ENCODE results near the gene CFAP73. TPM values are rescaled to one million over a fixed set of nuclear protein-coding genes. Genes with fewer than 3 reads are reported as not detected.

CFAP73 gene
- total RNA-seq, 1 experiment from 2014 or later: 0.34 TPM

- Histone ChIP-seq H3K36me3 (ENCODE audit: control insufficient read depth in 1 of 2, insufficient read depth in 2 of 2, low read length in 2 of 2) (no peaks in the 10 kb centered on the region), H3K4me3 (replicated peaks in 1 of 2; ENCODE audit: low read depth in 1 of 2, low read length in 2 of 2) (peak overlapping the region; percentile 43 to 56), H3K4me1 (ENCODE audit: control insufficient read depth in 1 of 2, insufficient read depth in 2 of 2, low read length in 2 of 2) (peaks cover 19 to 36% of the 10 kb centered on the region in 2 experiments), H3K9ac (ENCODE audit: low read length) (peak overlapping the region; percentile 48; the same call in 1 of the 2 replicates), H3K79me2 (ENCODE audit: insufficient read depth, low read length) (no peaks in the 10 kb centered on the region), H3K4me2 (ENCODE audit: low read length) (peak overlapping the region; percentile 80), H3K9me3 (ENCODE audit: control insufficient read depth in 1 of 2, insufficient read depth in 1 of 2, low read depth in 1 of 2, low read length in 2 of 2) (no peaks in the 10 kb centered on the region), H2AFZ (ENCODE audit: low read depth, low read length, poor library complexity, severe bottlenecking) (peak overlapping the region; percentile 77), H3K27ac (ENCODE audit: low read depth, low read length) (peak overlapping the region; percentile 44), H3K27me3 (ENCODE audit: insufficient read depth, low read length) (no peaks in the 10 kb centered on the region), H4K20me1 (ENCODE audit: insufficient read depth) (no peaks in the 10 kb centered on the region), H3K9me2 (ENCODE audit: insufficient read depth) (no peaks in the 10 kb centered on the region)
- ATAC-seq (peak; percentile 82), DNase-seq (ENCODE audit: low read depth, low spot score) (peak; percentile 54)
- TF ChIP-seq JUND (IDR thresholded peaks at IDR 0.05) (no peak), SP1 (IDR thresholded peaks at IDR 0.05; ENCODE audit: low read depth) (no peak), CTCF (IDR thresholded peaks at IDR 0.05 in 2 of 3, conservative IDR thresholded peaks at IDR 0.05 in 1 of 3; ENCODE audit: borderline replicate concordance in 1 of 3, insufficient read depth in 1 of 3, low read depth in 2 of 3, low read length in 2 of 3) (peak; percentile 41 to 83 (median 52)), CEBPB (IDR thresholded peaks at IDR 0.05; ENCODE audit: low read depth) (no peak), MAX (IDR thresholded peaks at IDR 0.05) (peak; percentile 90), ZBTB33 (IDR thresholded peaks at IDR 0.05; ENCODE audit: extremely low read depth, insufficient replicate concordance, low read length) (no peak), RAD21 (IDR thresholded peaks at IDR 0.05; ENCODE audit: low read depth) (peak; percentile 89), EGR1 (IDR thresholded peaks at IDR 0.05; ENCODE audit: low read depth) (no peak), YY1 (IDR thresholded peaks at IDR 0.05; ENCODE audit: extremely low read depth, insufficient replicate concordance, low read depth, low read length) (no peak), EZH2 (IDR thresholded peaks at IDR 0.05) (no peak), EZH2phosphoT487 (IDR thresholded peaks at IDR 0.05; ENCODE audit: borderline replicate concordance) (no peak), ATF3 (IDR thresholded peaks at IDR 0.05) (no peak), SRF (IDR thresholded peaks at IDR 0.05; ENCODE audit: low read depth) (no peak), TCF7L2 (IDR thresholded peaks at IDR 0.05; ENCODE audit: borderline replicate concordance, extremely low read depth, insufficient read depth, insufficient read length) (no peak), ZFX (IDR thresholded peaks at IDR 0.05) (no peak), POLR2AphosphoS5 (IDR thresholded peaks at IDR 0.05; ENCODE audit: low read depth, low read length) (no peak)
- BruUV-seq (replicated peaks): no TSS peak
- ChIA-PET RAD21 (ENCODE audit: low non-redundant PET in 1 of 2, low total read pairs in 2 of 2, uncharacterized antibody in 2 of 2, unreplicated experiment in 2 of 2) (interaction anchor here (0.7 to 1.1 kb wide), 2 partner anchors 17 to 21 kb away, joined by 4 to 5 read pairs; no protein-coding TSS in a partner anchor), CTCF (interaction anchor here (0.7 to 2.6 kb wide), 16 partner anchors 8 to 253 kb away, joined by 3 to 25 read pairs (median 4); partner anchors contain the start of gene RASAL1), POLR2A (interaction anchor here (0.8 kb wide), 1 partner anchor 8 kb away, joined by 3 read pairs; no protein-coding TSS in a partner anchor)
- intact Hi-C loops (cut with micrococcal nuclease): loop anchor here (1.0 kb wide), 2 partner anchors 105 to 160 kb away; no protein-coding TSS in a partner anchor
These were observed 3.6 kb downstream of the CFAP73 start for GRCh38 chr12:113152835-113153814.

All from HCT116 (cell line).